Upper lobe of right lung (tissue), 1 donor: Measurements from ENCODE around the gene GPS1. TPM values are rescaled to one million over a fixed set of nuclear protein-coding genes. Genes with fewer than 3 reads are reported as not detected.

Experiments used
- ATAC-seq: fragments of 200-7000 bp; cut with Tn5 transposase; one replicate; pipeline ENCODE4 v1.9.1; 2020; ENCODE audit warnings: mild to moderate bottlenecking, moderate library complexity
- DNase-seq: peaks from one replicate; pipeline ENCODE4 v3.0.0-alpha.2; 2020
- H3K27ac ChIP-seq: fragments of 200-600 bp; one replicate; pipeline ENCODE4 v1.8.0; 2022
- H3K27me3 ChIP-seq: fragments of 200-600 bp; one replicate; pipeline ENCODE4 v1.8.0; 2022; ENCODE audit warnings: mild to moderate bottlenecking
- H3K36me3 ChIP-seq: fragments of 200-600 bp; one replicate; pipeline ENCODE4 v1.8.0; 2022
- H3K4me1 ChIP-seq: fragments of 200-600 bp; one replicate; pipeline ENCODE4 v1.8.0; 2022
- H3K4me3 ChIP-seq: fragments of 200-600 bp; one replicate; pipeline ENCODE4 v1.8.0; 2022; ENCODE audit warnings: mild to moderate bottlenecking
- H3K9me3 ChIP-seq: fragments of 200-600 bp; one replicate; pipeline ENCODE4 v1.8.0; 2022
- CTCF ChIP-seq: fragments of 200-600 bp; IDR thresholded peaks from one replicate; pipeline ENCODE4 v1.8.0; 2022; ENCODE audit warnings: antibody characterized with exemption
- intact Hi-C: fragments of 100-400 bp; cut with DNase I; formaldehyde crosslinking; loops from one replicate; pipeline ENCODE4 v1.11.0; 2022
- total RNA-seq: library from RNA; stranded (reverse); fragmentation: NEBNext Ultra II Directional; extraction: Animal tissue kit (Norgen Biotek cat#: 25700); gene quantifications from one replicate; pipeline ENCODE4 v1.2.1, GENCODE V29; 2021
- donor health status: DM: no; HTN: yes; CAD: no; lungs with severe emphysema.

Gene GPS1
- total RNA-seq, 1 donor from 2014 or later: 78.0 TPM

GRCh38 chr17:82079001-82079677, 27.4 kb downstream of the GPS1 start:
- no peaks in the 10 kb centered on the region for H3K9me3 ChIP-seq
- peaks cover 57% of the 10 kb centered on the region for H3K36me3 ChIP-seq
- H3K4me3 ChIP-seq: no peak overlapping the region
- H3K4me1 ChIP-seq: no peaks in the 10 kb centered on the region
- ATAC-seq (no peak), DNase-seq (no peak)
- TF ChIP-seq CTCF: no peak
- no peaks in the 10 kb centered on the region for H3K27me3 ChIP-seq
- intact Hi-C loops: no loop called here
- no peak overlapping the region for H3K27ac ChIP-seq

- Histone ChIP-seq H3K27ac (no peak overlapping the region), H3K9me3 (no peaks in the 10 kb centered on the region), H3K36me3 (peaks cover 68% of the 10 kb centered on the region), H3K4me1 (no peaks in the 10 kb centered on the region), H3K4me3 (no peak overlapping the region), H3K27me3 (no peaks in the 10 kb centered on the region)
- no peak for DNase-seq
- no peak for ATAC-seq
- intact Hi-C loops: no loop called here
- TF ChIP-seq CTCF: no peak
These were observed 28.5 kb downstream of the GPS1 start for GRCh38 chr17:82080048-82080788.

- TF ChIP-seq CTCF: no peak
- ATAC-seq (no peak), DNase-seq (no peak)
- H3K36me3 ChIP-seq: peaks cover 75% of the 10 kb centered on the region
- no peaks in the 10 kb centered on the region for H3K9me3 ChIP-seq
- H3K27me3 ChIP-seq: no peaks in the 10 kb centered on the region
- no peak overlapping the region for H3K27ac ChIP-seq
- no peak overlapping the region for H3K4me3 ChIP-seq
- intact Hi-C loops: no loop called here
- no peaks in the 10 kb centered on the region for H3K4me1 ChIP-seq
These were observed 29.2 kb downstream of the GPS1 start for GRCh38 chr17:82080789-82081464.

- no peak overlapping the region for H3K4me3 ChIP-seq
- no peak for ATAC-seq
- no peak overlapping the region for H3K27ac ChIP-seq
- no peaks in the 10 kb centered on the region for H3K4me1 ChIP-seq
- no peak for TF ChIP-seq CTCF
- peaks cover 81% of the 10 kb centered on the region for H3K36me3 ChIP-seq
- H3K27me3 ChIP-seq: no peaks in the 10 kb centered on the region
- intact Hi-C loops: no loop called here
- no peak for DNase-seq
- no peaks in the 10 kb centered on the region for H3K9me3 ChIP-seq
These were observed 29.8 kb downstream of the GPS1 start for GRCh38 chr17:82081546-82081945.

- H3K27me3 ChIP-seq: no peaks in the 10 kb centered on the region
- intact Hi-C loops: no loop called here
These were observed 30.3 kb downstream of the GPS1 start for GRCh38 chr17:82081966-82082365.

More at GRCh38 chr17:82081966-82082365, 30.3 kb downstream of the GPS1 start:
- Histone ChIP-seq H3K36me3 (peaks cover 86% of the 10 kb centered on the region), H3K4me3 (no peak overlapping the region), H3K4me1 (no peaks in the 10 kb centered on the region), H3K27ac (no peak overlapping the region), H3K9me3 (no peaks in the 10 kb centered on the region)
- DNase-seq (no peak), ATAC-seq (no peak)
- no peak for TF ChIP-seq CTCF
